Parathyroid adenoma (tissue), 2 donors: ENCODE results near the gene C2orf74.

Experiments
- H2AFZ ChIP-seq: fragments of 300-600 bp; sonication (generic); one replicate; pipeline ENCODE4 v1.7.0; 2017; ENCODE audit warnings: antibody characterized with exemption, mild to moderate bottlenecking
- H3K27ac ChIP-seq: fragments of 300-600 bp; sonication (generic); one replicate; pipeline ENCODE4 v1.7.0; 2017
- H3K27me3 ChIP-seq: fragments of 300-600 bp; sonication (generic); one replicate; pipeline ENCODE4 v1.7.0; 2017; ENCODE audit warnings: low read length; ENCODE audit not compliant: control insufficient read depth, insufficient read depth
- H3K36me3 ChIP-seq: fragments of 300-600 bp; sonication (generic); one replicate; pipeline ENCODE4 v1.7.0; 2017; ENCODE audit warnings: low read length; ENCODE audit not compliant: control insufficient read depth, insufficient read depth
- H3K4me1 ChIP-seq: fragments of 300-600 bp; sonication (generic); one replicate; pipeline ENCODE4 v1.7.0; 2017; ENCODE audit warnings: control low read depth
- H3K4me2 ChIP-seq: fragments of 300-600 bp; sonication (generic); one replicate; pipeline ENCODE4 v1.7.0; 2017; ENCODE audit warnings: low read length
- H3K4me3 ChIP-seq: fragments of 300-600 bp; sonication (generic); one replicate; pipeline ENCODE4 v1.7.0; 2017; ENCODE audit warnings: low read depth, low read length
- H3K79me2 ChIP-seq: fragments of 300-600 bp; sonication (generic); one replicate; pipeline ENCODE4 v1.7.0; 2017; ENCODE audit warnings: control low read depth
- H3K9ac ChIP-seq: fragments of 300-600 bp; sonication (generic); one replicate; pipeline ENCODE4 v1.7.0; 2017; ENCODE audit warnings: mild to moderate bottlenecking
- H3K9me3 ChIP-seq: fragments of 300-600 bp; sonication (generic); one replicate; pipeline ENCODE4 v1.7.0; 2017; ENCODE audit warnings: low read length; ENCODE audit not compliant: control insufficient read depth
- CTCF ChIP-seq: fragments of 300-600 bp; sonication (generic); IDR thresholded peaks from one replicate; pipeline ENCODE4 v1.7.0; 2017; ENCODE audit warnings: antibody characterized with exemption, mild to moderate bottlenecking
- donor health status: primary hyperparathyroidism.

The C2orf74 gene

GRCh38 chr2:61161888-61162287, at the start of gene C2orf74:
Gene C2orf74 (plus strand): TSS chr2:61162188. CDS start chr2:61162515, 327 bp downstream.
- no peaks in the 10 kb centered on the region for H3K36me3 ChIP-seq
- no peak for TF ChIP-seq CTCF
- H3K9ac ChIP-seq: no peak within 1 kb of the TSS
- no peaks in the 10 kb centered on the region for H3K9me3 ChIP-seq
- no peaks in the 10 kb centered on the region for H3K79me2 ChIP-seq
- H3K4me2 ChIP-seq: no peak within 1 kb of the TSS
- H3K4me1 ChIP-seq: no peaks in the 10 kb centered on the region
- no peak within 1 kb of the TSS for H3K4me3 ChIP-seq
- H3K27me3 ChIP-seq: no peaks in the 10 kb centered on the region
- no peak within 1 kb of the TSS for H3K27ac ChIP-seq
- no peak within 1 kb of the TSS for H2AFZ ChIP-seq

- no peak overlapping the region for H2AFZ ChIP-seq
- no peak overlapping the region for H3K27ac ChIP-seq
- no peaks in the 10 kb centered on the region for H3K4me1 ChIP-seq
- H3K4me2 ChIP-seq: no peak overlapping the region
- no peaks in the 10 kb centered on the region for H3K9me3 ChIP-seq
- H3K79me2 ChIP-seq: no peaks in the 10 kb centered on the region
- no peak overlapping the region for H3K9ac ChIP-seq
- H3K36me3 ChIP-seq: no peaks in the 10 kb centered on the region
- no peak overlapping the region for H3K4me3 ChIP-seq
- TF ChIP-seq CTCF: no peak
- H3K27me3 ChIP-seq: no peaks in the 10 kb centered on the region
These were observed 47.8 kb upstream of the C2orf74 start for GRCh38 chr2:61114147-61114546.

- Histone ChIP-seq H3K4me2 (no peak overlapping the region), H2AFZ (no peak overlapping the region), H3K27me3 (no peaks in the 10 kb centered on the region), H3K9ac (no peak overlapping the region), H3K36me3 (no peaks in the 10 kb centered on the region), H3K9me3 (no peaks in the 10 kb centered on the region), H3K4me1 (no peaks in the 10 kb centered on the region), H3K4me3 (no peak overlapping the region), H3K27ac (no peak overlapping the region), H3K79me2 (no peaks in the 10 kb centered on the region)
- TF ChIP-seq CTCF: no peak
These were observed 45.7 kb upstream of the C2orf74 start for GRCh38 chr2:61116302-61116701.

- no peak overlapping the region for H3K27ac ChIP-seq
- no peaks in the 10 kb centered on the region for H3K79me2 ChIP-seq
- no peak overlapping the region for H3K9ac ChIP-seq
- no peak for TF ChIP-seq CTCF
- no peak overlapping the region for H3K4me3 ChIP-seq
- H3K9me3 ChIP-seq: no peaks in the 10 kb centered on the region
- no peaks in the 10 kb centered on the region for H3K27me3 ChIP-seq
- H2AFZ ChIP-seq: no peak overlapping the region
- no peaks in the 10 kb centered on the region for H3K4me1 ChIP-seq
- no peak overlapping the region for H3K4me2 ChIP-seq
- H3K36me3 ChIP-seq: no peaks in the 10 kb centered on the region
These were observed 44.5 kb upstream of the C2orf74 start for GRCh38 chr2:61117534-61117933.

- H3K9me3 ChIP-seq: no peaks in the 10 kb centered on the region
- no peaks in the 10 kb centered on the region for H3K79me2 ChIP-seq
- H3K27me3 ChIP-seq: no peaks in the 10 kb centered on the region
- no peak for TF ChIP-seq CTCF
- no peaks in the 10 kb centered on the region for H3K4me1 ChIP-seq
- no peaks in the 10 kb centered on the region for H3K36me3 ChIP-seq
- H3K27ac ChIP-seq: no peak overlapping the region
- no peak overlapping the region for H3K9ac ChIP-seq
- no peak overlapping the region for H2AFZ ChIP-seq
- H3K4me3 ChIP-seq: no peak overlapping the region
- no peak overlapping the region for H3K4me2 ChIP-seq
These were observed 36.8 kb upstream of the C2orf74 start for GRCh38 chr2:61125123-61125710.
